Measurements from ENCODE around the gene BCL2. TPM values are rescaled to one million over a fixed set of nuclear protein-coding genes. Genes with fewer than 3 reads are reported as not detected.

Gene BCL2
- total RNA-seq, 1 experiment from 2014 or later = 2.6 TPM

- no peak for TF ChIP-seq HMGXB4 (CRISPR knock-in tag; IDR thresholded peaks at IDR 0.05)
- TF ChIP-seq JUN (CRISPR knock-in tag; IDR thresholded peaks at IDR 0.05) = no peak
- no peak for TF ChIP-seq ZNF423 (CRISPR knock-in tag; IDR thresholded peaks at IDR 0.05)
Observed at GRCh38 chr18:63132819-63133200, 186.8 kb downstream of the BCL2 start (continued).

- H3K4me3 Mint-ChIP-seq = no peak overlapping the region
- peaks cover 17% of the 10 kb centered on the region for H3K4me1 Mint-ChIP-seq
- ChIA-PET CTCF (interaction anchor here (1.0 to 1.8 kb wide), 8 partner anchors 12 to 207 kb away, joined by 3 to 16 read pairs (median 6); no protein-coding TSS in a partner anchor), POLR2A (interaction anchor here (1.2 kb wide), 1 partner anchor 18 kb away, joined by 3 read pairs; no protein-coding TSS in a partner anchor)
- H3K27ac Mint-ChIP-seq = no peak overlapping the region
- no peaks in the 10 kb centered on the region for H3K27me3 Mint-ChIP-seq (ENCODE audit: low read depth)
- no peaks in the 10 kb centered on the region for H3K36me3 Mint-ChIP-seq
- H3K9me3 Mint-ChIP-seq = peaks cover 6% of the 10 kb centered on the region; the same call in 1 of the 2 replicates
- no peak for TF ChIP-seq NR2C2 (CRISPR knock-in tag; IDR thresholded peaks at IDR 0.05)
- TF ChIP-seq ZSCAN18 (CRISPR knock-in tag; IDR thresholded peaks at IDR 0.05) = no peak
- no peak for TF ChIP-seq TCF7 (CRISPR knock-in tag; IDR thresholded peaks at IDR 0.05; ENCODE audit: low read depth)
- TF ChIP-seq NFATC4 (CRISPR knock-in tag; IDR thresholded peaks at IDR 0.05) = no peak
- no peak for TF ChIP-seq STAT6 (CRISPR knock-in tag; conservative IDR thresholded peaks at IDR 0.05; ENCODE audit: low read depth)
- TF ChIP-seq EMX1 (CRISPR knock-in tag; IDR thresholded peaks at IDR 0.05) = no peak
- TF ChIP-seq ZNF671 (CRISPR knock-in tag; IDR thresholded peaks at IDR 0.05) = no peak
- no peak for TF ChIP-seq ZNF396 (CRISPR knock-in tag; IDR thresholded peaks at IDR 0.05; ENCODE audit: borderline replicate concordance)
- TF ChIP-seq TEAD4 (CRISPR knock-in tag; IDR thresholded peaks at IDR 0.05) = no peak
- no peak for TF ChIP-seq OVOL2 (CRISPR knock-in tag; IDR thresholded peaks at IDR 0.05; ENCODE audit: borderline replicate concordance)
- TF ChIP-seq PRDM15 (CRISPR knock-in tag; IDR thresholded peaks at IDR 0.05) = no peak
- DNase-seq (ENCODE audit: low spot score) = no peak
- no peak for ATAC-seq
Observed at GRCh38 chr18:63131959-63132818, 187.4 kb downstream of the BCL2 start.
